Panc1 (cell line): Measurements from ENCODE around the gene DDX53. TPM values are rescaled to one million over a fixed set of nuclear protein-coding genes. Genes with fewer than 3 reads are reported as not detected.

Experiments used
- ATAC-seq: fragments of 200-7000 bp; cut with Tn5 transposase; 2 replicates; pipeline ENCODE4 v1.9.1; 2020; ENCODE audit warnings: mild to moderate bottlenecking, moderate library complexity
- BruUV-seq: library from RNA; stranded (reverse); fragments of 400-500 nt; replicated peaks from 2 replicates; lab custom pipeline; 2021; lab: Mats Ljungman, UMichigan
- CTCF ChIA-PET: fragments of 300-600 bp; sonication (Branson Sonifier 250); formaldehyde crosslinking; loops from one replicate; lab custom pipeline; 2022; ENCODE audit warnings: antibody characterized with exemption; lab: Charles Lee
- POLR2A ChIA-PET: fragments of 300-600 bp; sonication (Branson Sonifier 250); formaldehyde crosslinking; loops from one replicate; lab custom pipeline; 2022; ENCODE audit warnings: antibody characterized with exemption; lab: Charles Lee
- DNase-seq: peaks from one replicate; pipeline ENCODE4 v3.0.0-alpha.2; 2010; ENCODE audit warnings: low read depth, low spot score
- H3K27ac ChIP-seq: 2 replicates; pipeline ENCODE4 v1.5.1; 2011; ENCODE audit warnings: mild to moderate bottlenecking, low read length, inconsistent platforms
- H3K27me3 ChIP-seq: fragments of 200-500 bp; sonication (Bioruptor generic); 2 replicates; pipeline ENCODE4 v1.6.0; 2014; ENCODE audit warnings: low read length, inconsistent platforms; ENCODE audit not compliant: control insufficient read depth, insufficient read depth
- H3K36me3 ChIP-seq: fragments of 200-500 bp; sonication (Bioruptor generic); 2 replicates; pipeline ENCODE4 v1.5.1; 2014; ENCODE audit warnings: inconsistent platforms, mild to moderate bottlenecking, low read length, moderate library complexity; ENCODE audit not compliant: control insufficient read depth, insufficient read depth
- H3K4me1 ChIP-seq: 2 replicates; pipeline ENCODE4 v1.5.1; 2011; ENCODE audit warnings: inconsistent platforms, mild to moderate bottlenecking, low read length, moderate library complexity; ENCODE audit not compliant: control insufficient read depth, insufficient read depth
- H3K4me3 ChIP-seq, 2 experiments: 2 replicates each; pipeline ENCODE4 v1.5.1; 2011 to 2012; ENCODE audit warnings: low read depth in 2 of 2, low read length in 2 of 2, mild to moderate bottlenecking in 2 of 2, inconsistent platforms in 1 of 2, moderate library complexity in 1 of 2
- H3K9me3 ChIP-seq: fragments of 200-500 bp; sonication (Bioruptor generic); 2 replicates; pipeline ENCODE4 v1.5.1; 2014; ENCODE audit warnings: low read depth, mild to moderate bottlenecking, inconsistent platforms, low read length, moderate library complexity; ENCODE audit not compliant: control insufficient read depth, insufficient read depth
- POLR2AphosphoS5 ChIP-seq: IDR thresholded peaks from 2 replicates; pipeline ENCODE4 v1.6.1; 2012; ENCODE audit warnings: mild to moderate bottlenecking, low read depth, low read length, moderate library complexity
- SIN3A ChIP-seq: IDR thresholded peaks from 2 replicates; pipeline ENCODE4 v1.6.1; 2012; ENCODE audit warnings: low read depth, mild to moderate bottlenecking, low read length, moderate library complexity, borderline replicate concordance; ENCODE audit not compliant: insufficient read depth
- TCF7L2 ChIP-seq: IDR thresholded peaks from 2 replicates; pipeline ENCODE4 v1.6.1; 2011; ENCODE audit warnings: mild to moderate bottlenecking, low read depth, low read length, inconsistent platforms
- in situ Hi-C: cut with HindIII; loops from 2 replicates; pipeline ENCODE4 v1.10.0; 2016; ENCODE audit warnings: low sequenced_read_pairs, low pct_unique_long_range_greater_than_20kb
- intact Hi-C: fragments of 100-400 bp; cut with micrococcal nuclease; formaldehyde crosslinking; loops from one replicate; pipeline ENCODE4 v1.10.0; 2022; ENCODE audit not compliant: unreplicated experiment
- total RNA-seq: library from RNA; stranded (reverse); gene quantifications from one replicate; pipeline ENCODE4 v1.2.1, GENCODE V29; 2021; ENCODE audit not compliant: unreplicated experiment
- TF ChIP-seq, protein P1 (sequence below): fragments of 450-650 bp; IDR thresholded peaks from 2 replicates; pipeline ENCODE4 v1.5.1; 2017; ENCODE audit warnings: mild to moderate bottlenecking
- TF ChIP-seq, protein P2 (sequence below), 2 experiments: IDR thresholded peaks; 2 replicates each; pipeline ENCODE4 v1.6.1; 2011 to 2012; ENCODE audit warnings: low read depth in 2 of 2, control low read depth in 1 of 2, low read length in 1 of 2, mild to moderate bottlenecking in 1 of 2, moderate library complexity in 1 of 2; ENCODE audit not compliant: insufficient read depth in 1 of 2

The DDX53 gene
- total RNA-seq, 1 experiment from 2014 or later, result not detected

DNA sequence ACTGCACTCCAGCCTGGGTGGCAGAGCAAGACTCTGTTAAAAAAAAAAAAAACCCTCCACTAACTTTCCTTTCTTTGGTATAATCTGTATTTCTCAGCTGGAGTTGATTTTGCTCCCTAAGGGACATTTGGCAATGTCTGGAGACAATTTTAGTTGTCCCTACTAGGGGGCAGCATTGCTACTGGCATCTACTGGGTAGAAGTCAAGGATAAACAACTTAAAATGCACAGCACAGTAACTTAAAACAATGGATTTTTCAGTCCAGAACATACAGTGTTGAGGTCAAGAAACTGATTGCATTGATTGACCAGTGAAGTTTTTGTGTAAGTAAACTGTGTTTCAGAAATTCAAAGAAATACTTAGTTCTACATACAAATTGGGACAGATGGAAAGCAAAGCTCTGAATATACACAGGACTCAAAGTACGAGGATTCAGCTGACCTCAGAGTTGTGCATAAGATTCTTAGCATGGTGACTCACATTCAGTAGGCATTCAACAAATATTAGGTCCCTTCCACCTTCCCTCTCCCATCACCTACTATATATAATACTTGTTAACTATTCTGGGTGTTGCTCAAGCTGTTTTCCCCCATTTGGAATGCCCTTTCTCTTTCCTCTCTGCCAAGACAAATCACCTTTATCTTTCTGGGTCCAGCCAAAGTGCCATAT, 8.8 kb downstream of the DDX53 start:
- CTCF ChIA-PET, result interaction anchor here (0.7 kb wide), 2 partner anchors 61 to 594 kb away, joined by 4 to 7 read pairs; no protein-coding TSS in a partner anchor
- in situ Hi-C loops, result no loop called here
- POLR2A ChIA-PET, result interaction anchor here (0.7 kb wide), 1 partner anchor 64 kb away, joined by 4 read pairs; no protein-coding TSS in a partner anchor
- Histone ChIP-seq H3K4me3 (no peak overlapping the region), H3K36me3 (no peaks in the 10 kb centered on the region), H3K27ac (no peak overlapping the region), H3K27me3 (no peaks in the 10 kb centered on the region), H3K9me3 (no peaks in the 10 kb centered on the region), H3K4me1 (no peaks in the 10 kb centered on the region)
- ATAC-seq, result no peak
- no TSS peak for BruUV-seq
- TF ChIP-seq SIN3A (no peak), TCF7L2 (no peak), POLR2AphosphoS5 (no peak)
- TF ChIP-seq, protein P1, sequence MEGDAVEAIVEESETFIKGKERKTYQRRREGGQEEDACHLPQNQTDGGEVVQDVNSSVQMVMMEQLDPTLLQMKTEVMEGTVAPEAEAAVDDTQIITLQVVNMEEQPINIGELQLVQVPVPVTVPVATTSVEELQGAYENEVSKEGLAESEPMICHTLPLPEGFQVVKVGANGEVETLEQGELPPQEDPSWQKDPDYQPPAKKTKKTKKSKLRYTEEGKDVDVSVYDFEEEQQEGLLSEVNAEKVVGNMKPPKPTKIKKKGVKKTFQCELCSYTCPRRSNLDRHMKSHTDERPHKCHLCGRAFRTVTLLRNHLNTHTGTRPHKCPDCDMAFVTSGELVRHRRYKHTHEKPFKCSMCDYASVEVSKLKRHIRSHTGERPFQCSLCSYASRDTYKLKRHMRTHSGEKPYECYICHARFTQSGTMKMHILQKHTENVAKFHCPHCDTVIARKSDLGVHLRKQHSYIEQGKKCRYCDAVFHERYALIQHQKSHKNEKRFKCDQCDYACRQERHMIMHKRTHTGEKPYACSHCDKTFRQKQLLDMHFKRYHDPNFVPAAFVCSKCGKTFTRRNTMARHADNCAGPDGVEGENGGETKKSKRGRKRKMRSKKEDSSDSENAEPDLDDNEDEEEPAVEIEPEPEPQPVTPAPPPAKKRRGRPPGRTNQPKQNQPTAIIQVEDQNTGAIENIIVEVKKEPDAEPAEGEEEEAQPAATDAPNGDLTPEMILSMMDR, result peak; percentile 50
- TF ChIP-seq, protein P2, sequence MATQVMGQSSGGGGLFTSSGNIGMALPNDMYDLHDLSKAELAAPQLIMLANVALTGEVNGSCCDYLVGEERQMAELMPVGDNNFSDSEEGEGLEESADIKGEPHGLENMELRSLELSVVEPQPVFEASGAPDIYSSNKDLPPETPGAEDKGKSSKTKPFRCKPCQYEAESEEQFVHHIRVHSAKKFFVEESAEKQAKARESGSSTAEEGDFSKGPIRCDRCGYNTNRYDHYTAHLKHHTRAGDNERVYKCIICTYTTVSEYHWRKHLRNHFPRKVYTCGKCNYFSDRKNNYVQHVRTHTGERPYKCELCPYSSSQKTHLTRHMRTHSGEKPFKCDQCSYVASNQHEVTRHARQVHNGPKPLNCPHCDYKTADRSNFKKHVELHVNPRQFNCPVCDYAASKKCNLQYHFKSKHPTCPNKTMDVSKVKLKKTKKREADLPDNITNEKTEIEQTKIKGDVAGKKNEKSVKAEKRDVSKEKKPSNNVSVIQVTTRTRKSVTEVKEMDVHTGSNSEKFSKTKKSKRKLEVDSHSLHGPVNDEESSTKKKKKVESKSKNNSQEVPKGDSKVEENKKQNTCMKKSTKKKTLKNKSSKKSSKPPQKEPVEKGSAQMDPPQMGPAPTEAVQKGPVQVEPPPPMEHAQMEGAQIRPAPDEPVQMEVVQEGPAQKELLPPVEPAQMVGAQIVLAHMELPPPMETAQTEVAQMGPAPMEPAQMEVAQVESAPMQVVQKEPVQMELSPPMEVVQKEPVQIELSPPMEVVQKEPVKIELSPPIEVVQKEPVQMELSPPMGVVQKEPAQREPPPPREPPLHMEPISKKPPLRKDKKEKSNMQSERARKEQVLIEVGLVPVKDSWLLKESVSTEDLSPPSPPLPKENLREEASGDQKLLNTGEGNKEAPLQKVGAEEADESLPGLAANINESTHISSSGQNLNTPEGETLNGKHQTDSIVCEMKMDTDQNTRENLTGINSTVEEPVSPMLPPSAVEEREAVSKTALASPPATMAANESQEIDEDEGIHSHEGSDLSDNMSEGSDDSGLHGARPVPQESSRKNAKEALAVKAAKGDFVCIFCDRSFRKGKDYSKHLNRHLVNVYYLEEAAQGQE (IDR thresholded peaks at IDR 0.05; ENCODE audit: insufficient read depth in 1 of 2, low read depth in 2 of 2, low read length in 1 of 2), result no peak
- DNase-seq, result peak; percentile 2
- intact Hi-C loops, result no loop called here

DNA sequence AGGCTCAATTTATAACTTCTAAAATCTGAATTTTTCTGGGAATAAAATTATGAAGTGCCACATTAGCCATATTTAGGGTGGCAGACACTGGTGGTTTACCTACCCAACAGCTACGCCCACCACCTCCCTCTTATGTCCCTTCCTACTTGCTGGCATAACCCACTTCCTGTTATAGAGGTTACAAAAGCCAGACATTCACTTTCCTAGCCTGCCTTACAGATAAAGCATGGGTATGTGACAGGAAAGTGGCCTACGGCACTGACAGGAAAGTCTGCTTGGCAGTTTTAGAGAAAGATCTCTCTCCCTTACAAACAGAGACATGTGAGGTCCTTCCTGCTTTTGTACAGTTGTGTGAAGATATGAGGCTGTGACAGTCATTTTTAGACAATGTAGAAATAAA, 12.4 kb downstream of the DDX53 start:
- CTCF ChIA-PET, result no interaction called here
- no peak overlapping the region for H3K27ac ChIP-seq
- BruUV-seq, result no TSS peak
- H3K36me3 ChIP-seq, result no peaks in the 10 kb centered on the region
- H3K4me3 ChIP-seq, result no peak overlapping the region
- no peak for ATAC-seq
- POLR2A ChIA-PET, result no interaction called here
- no peaks in the 10 kb centered on the region for H3K4me1 ChIP-seq
- TF ChIP-seq, protein P2 (IDR thresholded peaks at IDR 0.05; ENCODE audit: insufficient read depth in 1 of 2, low read depth in 2 of 2, low read length in 1 of 2), result no peak
- TF ChIP-seq SIN3A (no peak), POLR2AphosphoS5 (no peak), TCF7L2 (no peak)
- TF ChIP-seq, protein P1, result no peak
- no peaks in the 10 kb centered on the region for H3K27me3 ChIP-seq
- H3K9me3 ChIP-seq, result no peaks in the 10 kb centered on the region
- no peak for DNase-seq
- intact Hi-C loops (no loop called here), in situ Hi-C loops (no loop called here)
